Natural killer cell (primary cell): ENCODE results near the gene DMAC1. TPM values are rescaled to one million over a fixed set of nuclear protein-coding genes. Genes with fewer than 3 reads are reported as not detected.

ENCODE experiments used
- ATAC-seq, 3 donors: fragments of 150-1000 bp in 2 of 3; fragments of 200-7000 bp in 1 of 3; cut with Tn5 transposase; 1 replicate in 1 of 3; 2 replicates in 2 of 3; pipeline ENCODE4 v1.10.0; 2021; ENCODE audit warnings: mild to moderate bottlenecking in 2 of 3, moderate library complexity in 2 of 3
- DNase-seq, 2 donors: peaks; one replicate each; pipeline versions ENCODE4 v3.0.0 to v3.0.0-alpha.2; 2013 to 2021; ENCODE audit warnings: mixed read lengths in 1 of 2
- H3K27ac ChIP-seq: one replicate; pipeline ENCODE4 v1.5.1; 2013; ENCODE audit warnings: mild to moderate bottlenecking, low read length
- H3K27me3 ChIP-seq: one replicate; pipeline ENCODE4 v1.6.1; 2013; ENCODE audit warnings: low read length; ENCODE audit not compliant: control insufficient read depth, insufficient read depth
- H3K36me3 ChIP-seq: one replicate; pipeline ENCODE4 v1.6.1; 2013; ENCODE audit warnings: low read length; ENCODE audit not compliant: control insufficient read depth, insufficient read depth
- H3K4me1 ChIP-seq: one replicate; pipeline ENCODE4 v1.6.1; 2013; ENCODE audit warnings: low read length; ENCODE audit not compliant: control insufficient read depth, insufficient read depth
- H3K4me3 ChIP-seq: one replicate; pipeline ENCODE4 v1.5.1; 2013; ENCODE audit warnings: low read length
- H3K9me3 ChIP-seq: one replicate; pipeline ENCODE4 v1.6.1; 2013; ENCODE audit warnings: low read length; ENCODE audit not compliant: control insufficient read depth, insufficient read depth
- H3K27ac Mint-ChIP-seq, 2 donors: one replicate each; pipeline ENCODE4 v1.8.0; 2022; ENCODE audit warnings: mild to moderate bottlenecking in 2 of 2, mixed read lengths in 2 of 2, moderate library complexity in 1 of 2
- H3K27me3 Mint-ChIP-seq, 2 donors: one replicate each; pipeline ENCODE4 v1.8.0; 2022; ENCODE audit warnings: low read depth in 2 of 2, mixed read lengths in 2 of 2
- H3K36me3 Mint-ChIP-seq: one replicate; pipeline ENCODE4 v1.8.0; 2022; ENCODE audit warnings: mixed read lengths
- H3K4me1 Mint-ChIP-seq, 2 donors: one replicate each; pipeline ENCODE4 v1.8.0; 2022; ENCODE audit warnings: mixed read lengths in 2 of 2
- H3K4me3 Mint-ChIP-seq: one replicate; pipeline ENCODE4 v1.8.0; 2022; ENCODE audit warnings: mild to moderate bottlenecking, moderate library complexity, mixed read lengths
- H3K9me3 Mint-ChIP-seq, 2 donors: one replicate each; pipeline ENCODE4 v1.8.0; 2022; ENCODE audit warnings: mixed read lengths in 2 of 2
- CTCF ChIP-seq: fragments of 200-600 bp; IDR thresholded peaks from one replicate; pipeline ENCODE4 v1.8.0; 2022; ENCODE audit warnings: antibody characterized with exemption
- WGBS: methylation state at CpG from one replicate; pipeline ENCODE4 v1.1.7; 2013; ENCODE audit warnings: missing lambda C conversion rate; ENCODE audit not compliant: insufficient coverage; 5-methylcytosine and 5-hydroxymethylcytosine counted together
- intact Hi-C: fragments of 100-400 bp; cut with micrococcal nuclease; formaldehyde crosslinking; loops from one replicate; pipeline ENCODE4 v1.14.2; 2022
- total RNA-seq, 4 donors: library from RNA; stranded (reverse); fragments of 120-200 nt in 1 of 4; gene quantifications; one replicate each; pipeline versions ENCODE4 v1.2.3 to v1.2.4, GENCODE V29; 2013 to 2022

Gene DMAC1
- total RNA-seq, 3 donors from 2014 or later (not counting 1 experiment from before 2014, with no cell fraction given) = 10.1 to 16.4 (median 14.4) TPM

- H3K27ac Mint-ChIP-seq = no peak overlapping the region
- no peaks in the 10 kb centered on the region for H3K4me1 ChIP-seq
- DNase-seq (no peak), ATAC-seq (no peak)
- 73% methylated on average over 2 of the region's 2 CpGs for WGBS
- no peak overlapping the region for H3K4me3 ChIP-seq
- no peaks in the 10 kb centered on the region for H3K27me3 ChIP-seq
- intact Hi-C loops = no loop called here
- H3K4me3 Mint-ChIP-seq = no peak overlapping the region
- no peaks in the 10 kb centered on the region for H3K9me3 ChIP-seq
- no peaks in the 10 kb centered on the region for H3K36me3 Mint-ChIP-seq
- no peak overlapping the region for H3K27ac ChIP-seq
- H3K36me3 ChIP-seq = no peaks in the 10 kb centered on the region
- peaks cover 7 to 9% of the 10 kb centered on the region in 2 donors for H3K4me1 Mint-ChIP-seq
- peaks cover 7 to 16% of the 10 kb centered on the region in 2 donors for H3K27me3 Mint-ChIP-seq
- H3K9me3 Mint-ChIP-seq = no peaks in the 10 kb centered on the region
- TF ChIP-seq CTCF = no peak
Measured at GRCh38 chr9:7778851-7779600, 20.6 kb downstream of the DMAC1 start.

GRCh38 chr9:7777771-7778170 is 21.8 kb downstream of the DMAC1 start:
- H3K36me3 ChIP-seq = no peaks in the 10 kb centered on the region
- no peak overlapping the region for H3K27ac Mint-ChIP-seq
- H3K27me3 ChIP-seq = no peaks in the 10 kb centered on the region
- H3K9me3 Mint-ChIP-seq = no peaks in the 10 kb centered on the region
- H3K4me1 ChIP-seq = no peaks in the 10 kb centered on the region
- H3K4me3 Mint-ChIP-seq = no peak overlapping the region
- ATAC-seq (no peak), DNase-seq (no peak)
- no peak overlapping the region for H3K27ac ChIP-seq
- no CpG with 5 or more reads among the region's 1 CpG for WGBS
- no peaks in the 10 kb centered on the region for H3K4me1 Mint-ChIP-seq
- H3K9me3 ChIP-seq = no peaks in the 10 kb centered on the region
- H3K36me3 Mint-ChIP-seq = no peaks in the 10 kb centered on the region
- intact Hi-C loops = no loop called here
- TF ChIP-seq CTCF = no peak
- peaks cover 7 to 16% of the 10 kb centered on the region in 2 donors for H3K27me3 Mint-ChIP-seq
- no peak overlapping the region for H3K4me3 ChIP-seq

GRCh38 chr9:7770111-7770510 is 29.5 kb downstream of the DMAC1 start:
- Histone ChIP-seq H3K36me3 (no peaks in the 10 kb centered on the region), H3K9me3 (no peaks in the 10 kb centered on the region), H3K27me3 (no peaks in the 10 kb centered on the region), H3K4me1 (no peaks in the 10 kb centered on the region), H3K4me3 (no peak overlapping the region), H3K27ac (no peak overlapping the region)
- no peaks in the 10 kb centered on the region for H3K36me3 Mint-ChIP-seq
- H3K27ac Mint-ChIP-seq = no peak overlapping the region
- H3K27me3 Mint-ChIP-seq = peaks cover 9 to 11% of the 10 kb centered on the region in 2 donors
- ATAC-seq (no peak), DNase-seq (no peak)
- H3K4me1 Mint-ChIP-seq = no peaks in the 10 kb centered on the region
- intact Hi-C loops = no loop called here
- no peak for TF ChIP-seq CTCF
- peaks cover 0 to under 1% of the 10 kb centered on the region in 2 donors for H3K9me3 Mint-ChIP-seq
- 17% methylated on average over 2 of the region's 2 CpGs for WGBS
- no peak overlapping the region for H3K4me3 Mint-ChIP-seq

- intact Hi-C loops = no loop called here
- Mint-ChIP-seq H3K27ac (no peak overlapping the region), H3K9me3 (peaks cover 0 to 9% of the 10 kb centered on the region in 2 donors), H3K4me3 (no peak overlapping the region), H3K27me3 (peaks cover 3 to 7% of the 10 kb centered on the region in 2 donors), H3K36me3 (no peaks in the 10 kb centered on the region), H3K4me1 (no peaks in the 10 kb centered on the region)
- Histone ChIP-seq H3K27me3 (no peaks in the 10 kb centered on the region), H3K4me1 (no peaks in the 10 kb centered on the region), H3K36me3 (no peaks in the 10 kb centered on the region), H3K9me3 (no peaks in the 10 kb centered on the region), H3K27ac (no peak overlapping the region), H3K4me3 (no peak overlapping the region)
- WGBS = 0% methylated on average over 1 of the region's 3 CpGs
- DNase-seq = no peak
- TF ChIP-seq CTCF = no peak
- no peak for ATAC-seq
Measured at GRCh38 chr9:7762600-7762999, 37.0 kb downstream of the DMAC1 start.
